ENCODE data around the gene ACKR2.

GRCh38 chr3:42830437-42831320 lies 21.4 kb downstream of the ACKR2 start:
- no peak for TF ChIP-seq EZH2 (IDR thresholded peaks at IDR 0.05; ENCODE audit: insufficient read depth, poor library complexity, severe bottlenecking)
- no peak for TF ChIP-seq EZH2phosphoT487 (IDR thresholded peaks at IDR 0.05; ENCODE audit: insufficient read depth, low read depth)
